SK-N-SH (cell line): ENCODE data around the gene CCDC179. TPM values are rescaled to one million over a fixed set of nuclear protein-coding genes. Genes with fewer than 3 reads are reported as not detected.

Experiments used
- CTCF ChIA-PET: fragments of 300-600, 350-600 bp; formaldehyde crosslinking; extraction: SDS; loops from one replicate; lab custom pipeline; 2021; lab: Yijun Ruan, JAX
- POLR2A ChIA-PET: fragments of 350-600 bp; sonication (Branson Sonifier 250); formaldehyde crosslinking; extraction: SDS; loops from one replicate; lab custom pipeline; 2020; ENCODE audit warnings: antibody characterized with exemption, inconsistent platforms; lab: Yijun Ruan, JAX
- DNase-seq: peaks from one replicate; pipeline ENCODE4 v3.0.0; 2012
- H2AFZ ChIP-seq: fragments of 200-600 bp; sonication (generic); 2 replicates; pipeline ENCODE4 v1.8.1; 2016; ENCODE audit warnings: antibody characterized with exemption, mild to moderate bottlenecking, low read depth
- H3F3A ChIP-seq: fragments of 200-600 bp; sonication (generic); replicated peaks from 2 replicates; pipeline ENCODE3; 2016; ENCODE audit warnings: antibody characterized with exemption, mild to moderate bottlenecking; ENCODE audit not compliant: insufficient read depth
- H3K27ac ChIP-seq, 2 experiments: fragments of 200-500 bp in 1 of 2; fragments of 200-600 bp in 1 of 2; sonication (Bioruptor generic) in 1 of 2; sonication (generic), shearing (Covaris generic) in 1 of 2; 2 replicates each; pipeline versions ENCODE4 v1.5.1 to v1.6.1; 2014 to 2016; ENCODE audit warnings: low read depth in 2 of 2, inconsistent platforms in 1 of 2, low read length in 1 of 2, mild to moderate bottlenecking in 1 of 2, mixed read lengths in 1 of 2
- H3K27me3 ChIP-seq: fragments of 200-600 bp; sonication (generic), shearing (Covaris generic); 2 replicates; pipeline ENCODE4 v1.6.1; 2016; ENCODE audit warnings: mixed run types; ENCODE audit not compliant: insufficient read depth
- H3K36me3 ChIP-seq, 2 experiments: fragments of 200-500 bp in 1 of 2; fragments of 200-600 bp in 1 of 2; sonication (Bioruptor generic) in 1 of 2; sonication (generic) in 1 of 2; replicated peaks in 1 of 2; 2 replicates each; pipeline versions ENCODE3 to v1.5.1; 2014 to 2016; ENCODE audit warnings: low read length in 1 of 2, mild to moderate bottlenecking in 1 of 2; ENCODE audit not compliant: insufficient read depth in 2 of 2, control insufficient read depth in 1 of 2
- H3K4me1 ChIP-seq, 2 experiments: fragments of 200-500 bp in 1 of 2; fragments of 200-600 bp in 1 of 2; sonication (Bioruptor generic) in 1 of 2; sonication (generic), shearing (Covaris generic) in 1 of 2; 2 replicates each; pipeline versions ENCODE4 v1.5.1 to v1.6.1; 2014 to 2016; ENCODE audit warnings: low read depth in 1 of 2, low read length in 1 of 2, mixed run types in 1 of 2; ENCODE audit not compliant: insufficient read depth in 2 of 2, control insufficient read depth in 1 of 2
- H3K4me2 ChIP-seq: fragments of 200-600 bp; sonication (generic), shearing (Covaris generic); 2 replicates; pipeline ENCODE4 v1.6.1; 2017; ENCODE audit warnings: mixed run types
- H3K4me3 ChIP-seq, 2 experiments: fragments of 200-500 bp in 1 of 2; fragments of 200-600 bp in 1 of 2; sonication (Bioruptor generic) in 1 of 2; sonication (generic), shearing (Covaris generic) in 1 of 2; 2 replicates each; pipeline versions ENCODE4 v1.5.1 to v1.8.1; 2014 to 2016; ENCODE audit warnings: low read depth in 2 of 2, inconsistent platforms in 1 of 2, low read length in 1 of 2, mild to moderate bottlenecking in 1 of 2, mixed read lengths in 1 of 2, moderate library complexity in 1 of 2
- H3K79me2 ChIP-seq: fragments of 200-600 bp; sonication (generic); 2 replicates; pipeline ENCODE4 v1.8.1; 2017; ENCODE audit warnings: mild to moderate bottlenecking; ENCODE audit not compliant: insufficient read depth
- H3K9ac ChIP-seq: fragments of 200-600 bp; sonication (generic); 2 replicates; pipeline ENCODE4 v1.6.1; 2017; ENCODE audit warnings: mixed run types
- H3K9me2 ChIP-seq: fragments of 200-600 bp; sonication (generic); 2 replicates; pipeline ENCODE4 v1.6.1; 2017; ENCODE audit warnings: mixed run types
- H3K9me3 ChIP-seq: fragments of 200-600 bp; sonication (generic); 2 replicates; pipeline ENCODE4 v1.6.1; 2017; ENCODE audit warnings: mixed run types, mild to moderate bottlenecking, moderate library complexity
- H4K20me1 ChIP-seq: fragments of 200-600 bp; sonication (generic); 2 replicates; pipeline ENCODE4 v1.6.1; 2017; ENCODE audit warnings: mild to moderate bottlenecking, mixed run types; ENCODE audit not compliant: insufficient read depth
- ELF1 ChIP-seq: IDR thresholded peaks from 2 replicates; pipeline ENCODE4 v1.4.0; 2012
- EP300 ChIP-seq, 2 experiments: IDR thresholded peaks; 2 replicates each; pipeline versions ENCODE4 v1.4.0 to v1.6.1; 2012; ENCODE audit warnings: borderline replicate concordance in 1 of 2, low read depth in 1 of 2, low read length in 1 of 2
- EZH2phosphoT487 ChIP-seq: fragments of 200-600 bp; sonication (generic); IDR thresholded peaks from 2 replicates; pipeline ENCODE4 v1.6.1; 2017; ENCODE audit warnings: low read depth, mixed run types, mild to moderate bottlenecking, antibody characterized with exemption, moderate library complexity, borderline replicate concordance
- FOXJ3 ChIP-seq: sonication (generic); formaldehyde crosslinking; IDR thresholded peaks from 2 replicates; pipeline ENCODE4 v1.5.1; 2020; ENCODE audit warnings: mild to moderate bottlenecking, missing genetic modification reagents
- GATA2 ChIP-seq: sonication (generic); formaldehyde crosslinking; IDR thresholded peaks from 2 replicates; pipeline ENCODE4 v1.5.0; 2020; ENCODE audit warnings: mild to moderate bottlenecking, missing genetic modification reagents
- PBX3 ChIP-seq: IDR thresholded peaks from 2 replicates; pipeline ENCODE4; 2012
- RCOR1 ChIP-seq: fragments of 150-350 bp; IDR thresholded peaks from 2 replicates; pipeline ENCODE4 v1.6.1; 2017; ENCODE audit warnings: antibody characterized with exemption, low read length
- REST ChIP-seq: IDR thresholded peaks from 2 replicates; pipeline ENCODE4 v1.6.1; 2012; ENCODE audit warnings: mild to moderate bottlenecking, low read depth, low read length, moderate library complexity
- RXRA ChIP-seq: IDR thresholded peaks from 2 replicates; pipeline ENCODE4 v1.4.0; 2012; ENCODE audit warnings: low read depth, mild to moderate bottlenecking, borderline replicate concordance
- SMC3 ChIP-seq: IDR thresholded peaks from 2 replicates; pipeline ENCODE4 v1.6.1; 2012; ENCODE audit warnings: low read depth, low read length, improper control_type of control experiment
- TAF1 ChIP-seq: IDR thresholded peaks from 2 replicates; pipeline ENCODE4 v1.6.1; 2012; ENCODE audit warnings: low read depth, mild to moderate bottlenecking, low read length, moderate library complexity, borderline replicate concordance
- WGBS: methylation state at CpG from one replicate; pipeline ENCODE4 v1.1.6; 2017; ENCODE audit warnings: low lambda C conversion rate; 5-methylcytosine and 5-hydroxymethylcytosine counted together
- polyA plus RNA-seq, 3 experiments: library from polyadenylated mRNA; depleted of rRNA; stranded (reverse); fragments of >200 nt; gene quantifications; 2 replicates each; pipeline ENCODE4 v1.2.3, GENCODE V29; 2012
- TF ChIP-seq, protein P1 (sequence below): IDR thresholded peaks from 2 replicates; pipeline ENCODE4 v1.4.0; 2012; ENCODE audit warnings: low read depth, borderline replicate concordance

CCDC179 gene
- polyA plus RNA-seq, 1 of the 3 experiments (the other 2 are of a cell fraction) = not detected

DNA sequence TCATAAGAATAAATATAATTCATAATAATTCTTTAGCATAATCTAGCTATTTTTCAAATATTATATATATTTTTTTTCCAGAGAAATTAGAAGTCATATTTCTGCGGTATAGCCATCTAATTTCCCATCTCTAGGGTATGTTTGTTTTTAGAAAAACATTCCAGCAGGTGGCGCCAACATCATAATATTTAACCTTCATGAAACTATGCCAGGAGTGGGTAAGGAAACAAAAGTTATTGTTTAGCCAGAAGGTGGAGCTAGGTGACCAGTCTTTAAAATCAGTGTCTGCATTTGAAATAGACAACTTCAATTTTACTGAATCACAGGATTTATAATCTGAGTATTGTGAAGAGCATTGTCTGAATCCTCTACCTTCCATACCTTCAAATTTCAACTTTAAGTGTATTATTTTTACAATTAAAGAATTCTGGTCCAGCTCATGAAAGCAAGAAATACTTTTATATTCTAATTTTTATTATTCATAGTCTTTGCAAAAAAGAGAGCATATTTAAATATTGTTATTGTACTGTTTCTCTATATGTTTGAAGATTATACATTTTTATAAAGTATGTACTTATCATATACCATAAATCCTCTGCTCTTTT, 15.7 kb upstream of the CCDC179 start (continued):
- peak; percentile 67 for TF ChIP-seq SMC3
- TF ChIP-seq ELF1 = no peak
- TF ChIP-seq, protein P1, sequence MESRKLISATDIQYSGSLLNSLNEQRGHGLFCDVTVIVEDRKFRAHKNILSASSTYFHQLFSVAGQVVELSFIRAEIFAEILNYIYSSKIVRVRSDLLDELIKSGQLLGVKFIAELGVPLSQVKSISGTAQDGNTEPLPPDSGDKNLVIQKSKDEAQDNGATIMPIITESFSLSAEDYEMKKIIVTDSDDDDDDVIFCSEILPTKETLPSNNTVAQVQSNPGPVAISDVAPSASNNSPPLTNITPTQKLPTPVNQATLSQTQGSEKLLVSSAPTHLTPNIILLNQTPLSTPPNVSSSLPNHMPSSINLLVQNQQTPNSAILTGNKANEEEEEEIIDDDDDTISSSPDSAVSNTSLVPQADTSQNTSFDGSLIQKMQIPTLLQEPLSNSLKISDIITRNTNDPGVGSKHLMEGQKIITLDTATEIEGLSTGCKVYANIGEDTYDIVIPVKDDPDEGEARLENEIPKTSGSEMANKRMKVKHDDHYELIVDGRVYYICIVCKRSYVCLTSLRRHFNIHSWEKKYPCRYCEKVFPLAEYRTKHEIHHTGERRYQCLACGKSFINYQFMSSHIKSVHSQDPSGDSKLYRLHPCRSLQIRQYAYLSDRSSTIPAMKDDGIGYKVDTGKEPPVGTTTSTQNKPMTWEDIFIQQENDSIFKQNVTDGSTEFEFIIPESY = no peak
- TF ChIP-seq EZH2phosphoT487 = no peak
- no peak for TF ChIP-seq PBX3
- no peak for TF ChIP-seq EP300 (IDR thresholded peaks at IDR 0.05; ENCODE audit: borderline replicate concordance in 1 of 2, low read depth in 1 of 2, low read length in 1 of 2)

DNA sequence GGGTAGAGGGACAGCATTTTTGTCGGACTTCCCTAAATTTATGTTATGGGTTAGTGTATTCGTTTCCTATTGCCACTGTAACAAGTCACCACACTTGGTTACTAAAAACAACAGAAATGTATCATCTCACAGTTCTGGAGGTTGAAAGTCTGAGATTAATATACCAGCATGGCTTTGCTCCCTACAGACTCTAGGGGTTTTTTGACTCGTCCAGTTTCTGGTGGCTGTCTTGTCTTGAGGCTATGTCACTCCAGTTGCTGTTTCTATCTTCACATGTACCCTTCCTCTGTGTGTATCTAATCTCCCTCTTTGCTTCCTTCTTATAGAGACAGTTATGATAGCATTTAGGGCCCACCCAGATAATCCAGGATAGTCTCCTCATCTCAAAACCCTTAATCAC, 9.1 kb upstream of the CCDC179 start:
- no peak overlapping the region for H3K9ac ChIP-seq
- no peaks in the 10 kb centered on the region for H3F3A ChIP-seq
- no peak overlapping the region for H2AFZ ChIP-seq
- ChIA-PET POLR2A (no interaction called here), CTCF (no interaction called here)
- no peaks in the 10 kb centered on the region for H3K9me3 ChIP-seq
- H3K4me2 ChIP-seq = no peak overlapping the region
- H3K79me2 ChIP-seq = no peaks in the 10 kb centered on the region
- H3K4me1 ChIP-seq = no peaks in the 10 kb centered on the region
- H3K36me3 ChIP-seq = no peaks in the 10 kb centered on the region
- no peak overlapping the region for H3K27ac ChIP-seq
- TF ChIP-seq TAF1 (no peak), RCOR1 (no peak), GATA2 (CRISPR knock-in tag) (no peak), RXRA (no peak), FOXJ3 (CRISPR knock-in tag) (no peak), REST (no peak)
- H3K9me2 ChIP-seq = no peaks in the 10 kb centered on the region
- H3K4me3 ChIP-seq = no peak overlapping the region
- no peaks in the 10 kb centered on the region for H4K20me1 ChIP-seq
- 45% methylated on average over 3 of the region's 3 CpGs for WGBS
- DNase-seq = no peak
- no peaks in the 10 kb centered on the region for H3K27me3 ChIP-seq
